SKM-1 (cell line): ENCODE measurements around the gene PIEZO2.
A peak's percentile ranks its signal among the peaks of the same experiment; 100 is the strongest.

Experiments used
- DNase-seq: peaks from one replicate; lab custom pipeline; 2025; ENCODE audit not compliant: unreplicated experiment; lab: John Stamatoyannopoulos, UW

The PIEZO2 gene

GRCh38 chr18:10900435-10900834, 248.9 kb downstream of the PIEZO2 start:
- DNase-seq: no peak

DNA sequence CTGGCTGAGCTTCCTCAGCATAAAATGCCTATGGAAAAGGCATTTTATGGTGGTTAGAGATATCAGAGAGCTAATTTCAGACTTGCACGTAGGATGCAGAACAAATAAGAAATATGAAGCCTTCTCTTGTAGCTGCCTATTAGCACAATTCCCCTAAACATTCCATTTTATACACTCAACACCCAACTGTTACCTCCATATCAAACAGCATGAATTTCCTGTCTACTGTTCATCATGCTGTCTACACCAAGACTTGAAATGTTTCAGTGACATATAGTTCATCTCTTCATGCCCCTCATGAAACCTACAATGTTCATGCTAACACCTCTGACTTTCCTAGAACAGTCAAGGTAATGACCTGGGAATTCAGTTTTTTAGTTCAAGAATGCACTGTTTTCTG, 249.9 kb downstream of the PIEZO2 start:
- DNase-seq: no peak

GRCh38 chr18:10898417-10898974, 250.9 kb downstream of the PIEZO2 start:
- no peak for DNase-seq

DNA sequence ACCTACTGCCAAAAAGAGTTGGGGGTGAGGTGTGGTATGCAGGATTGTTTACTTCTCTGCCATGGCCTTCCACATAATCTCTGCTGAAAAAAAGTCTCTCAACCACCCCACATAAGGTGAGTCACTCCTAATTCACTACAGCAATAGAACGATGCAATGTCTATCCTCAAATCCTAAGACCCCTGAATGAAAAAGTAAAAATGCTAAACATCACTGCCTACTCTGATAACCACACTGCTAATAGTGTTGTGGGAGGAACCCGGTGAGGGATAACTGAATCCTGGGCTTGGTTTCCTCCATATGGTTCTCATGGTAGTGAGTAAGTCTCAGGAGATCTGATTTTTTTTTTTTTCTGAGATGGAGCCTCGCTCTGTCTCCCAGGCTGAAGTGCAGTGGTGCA, 252.5 kb downstream of the PIEZO2 start:
- DNase-seq: no peak

- DNase-seq: no peak
These were observed 253.4 kb downstream of the PIEZO2 start for GRCh38 chr18:10895976-10896375.

- no peak for DNase-seq
These were observed 254.9 kb downstream of the PIEZO2 start for GRCh38 chr18:10894501-10894900.

DNA sequence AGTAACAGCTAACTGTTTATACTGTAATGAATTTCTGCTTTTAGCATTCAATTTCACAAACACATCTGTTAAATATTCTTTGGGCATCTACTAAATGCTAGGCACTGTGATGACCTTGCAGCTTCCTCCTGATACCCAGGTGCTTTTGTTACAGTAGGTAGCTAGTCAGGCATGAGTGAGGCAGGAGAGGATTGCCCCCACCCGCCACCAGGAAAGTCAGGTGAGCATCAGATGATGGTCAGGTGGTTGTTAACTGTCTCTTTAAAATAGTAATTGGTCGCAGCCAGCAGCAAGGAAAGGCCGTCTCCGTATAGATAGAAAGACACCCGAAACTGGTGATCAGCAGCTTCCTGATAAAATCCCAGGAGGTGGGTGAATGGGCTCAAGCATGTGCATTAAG, 255.6 kb downstream of the PIEZO2 start:
- no peak for DNase-seq

GRCh38 chr18:10893196-10893595, 256.2 kb downstream of the PIEZO2 start:
- no peak for DNase-seq

- no peak for DNase-seq
These were observed 256.6 kb downstream of the PIEZO2 start for GRCh38 chr18:10892786-10893185.

DNA sequence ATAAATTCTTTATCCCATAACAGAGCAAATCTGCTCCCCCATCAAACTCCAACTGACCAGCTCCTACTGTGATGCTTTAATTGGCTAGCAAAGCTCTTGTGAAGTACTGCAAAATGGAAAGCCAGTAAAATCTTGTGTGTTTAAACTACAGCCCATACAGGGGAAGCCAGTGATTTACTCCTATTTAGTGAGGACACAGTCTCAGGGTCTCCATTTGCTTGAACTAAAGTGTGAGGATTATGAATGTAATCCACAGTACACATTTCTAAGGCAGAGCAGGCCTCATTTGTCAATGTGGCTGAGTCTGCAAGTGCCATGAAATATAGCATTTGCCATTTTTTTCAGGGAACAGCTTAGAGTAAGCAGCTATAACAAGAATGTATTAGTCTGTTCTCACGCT, 259.3 kb downstream of the PIEZO2 start:
- DNase-seq: no peak

DNA sequence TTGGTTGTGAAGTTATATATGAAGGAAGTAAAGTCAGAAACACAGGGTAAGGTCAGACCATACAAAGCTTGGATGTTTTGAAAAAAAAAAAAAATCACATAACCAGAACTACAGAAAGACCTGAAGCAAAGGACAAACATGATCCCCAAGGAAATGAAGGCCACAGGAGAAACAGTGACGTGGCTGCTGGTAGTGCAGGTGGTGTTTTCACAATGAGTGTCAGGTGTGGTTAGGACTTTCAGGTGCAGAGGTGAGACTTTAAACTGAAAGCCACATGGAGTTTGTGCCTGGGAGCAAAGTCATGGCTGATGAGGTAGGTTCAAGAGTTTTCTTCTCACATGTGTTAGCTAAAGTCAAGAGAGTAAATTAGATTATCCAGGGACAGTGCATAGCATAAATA, 270.7 kb downstream of the PIEZO2 start:
- DNase-seq: no peak

DNA sequence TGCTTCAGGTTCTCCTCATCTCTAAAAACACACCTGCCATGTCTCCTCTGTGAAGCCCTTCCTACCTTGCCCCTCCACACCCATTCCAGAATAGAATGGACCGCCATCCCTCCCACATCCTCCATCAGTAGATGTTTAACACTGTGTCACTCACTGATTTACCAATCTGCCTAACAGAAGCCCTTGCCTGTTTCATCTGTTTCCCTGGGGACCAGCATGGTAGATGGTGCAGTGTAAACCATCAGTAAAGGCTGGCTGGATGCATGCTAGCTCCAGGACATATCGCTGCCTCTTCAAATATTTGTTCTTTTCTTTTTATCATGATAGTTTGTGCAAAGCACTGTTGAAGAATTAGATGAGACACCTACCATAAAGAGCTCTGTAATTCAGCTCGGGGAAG, 271.4 kb downstream of the PIEZO2 start:
- no peak for DNase-seq

- DNase-seq: no peak
These were observed 273.6 kb downstream of the PIEZO2 start for GRCh38 chr18:10875811-10876210.

DNA sequence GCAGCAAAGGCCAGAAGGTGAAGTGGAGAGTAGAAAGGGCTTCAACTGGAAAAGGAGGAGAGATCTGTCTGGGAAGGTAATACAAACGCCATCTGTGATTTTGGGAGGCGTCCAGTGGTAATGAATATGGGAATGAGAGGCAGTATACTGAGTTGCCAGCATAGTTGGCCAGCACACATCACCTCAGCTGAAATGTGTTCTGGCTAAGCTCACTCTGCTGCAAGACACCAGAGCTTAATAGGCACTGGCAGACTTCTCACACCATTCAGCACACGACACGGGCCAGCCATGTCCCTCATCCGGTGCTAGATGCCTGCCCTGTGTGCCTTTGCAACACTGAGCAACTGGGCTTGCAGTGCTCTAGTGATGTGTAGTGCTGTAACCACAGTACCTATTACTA, 277.1 kb downstream of the PIEZO2 start:
- DNase-seq: no peak

GRCh38 chr18:10864722-10865121, 284.6 kb downstream of the PIEZO2 start:
- DNase-seq: no peak

- no peak for DNase-seq
These were observed 286.3 kb downstream of the PIEZO2 start for GRCh38 chr18:10863026-10863425.

GRCh38 chr18:10860928-10861327, 288.4 kb downstream of the PIEZO2 start:
- no peak for DNase-seq

- DNase-seq: no peak
These were observed 289.0 kb downstream of the PIEZO2 start for GRCh38 chr18:10860382-10860781.

DNA sequence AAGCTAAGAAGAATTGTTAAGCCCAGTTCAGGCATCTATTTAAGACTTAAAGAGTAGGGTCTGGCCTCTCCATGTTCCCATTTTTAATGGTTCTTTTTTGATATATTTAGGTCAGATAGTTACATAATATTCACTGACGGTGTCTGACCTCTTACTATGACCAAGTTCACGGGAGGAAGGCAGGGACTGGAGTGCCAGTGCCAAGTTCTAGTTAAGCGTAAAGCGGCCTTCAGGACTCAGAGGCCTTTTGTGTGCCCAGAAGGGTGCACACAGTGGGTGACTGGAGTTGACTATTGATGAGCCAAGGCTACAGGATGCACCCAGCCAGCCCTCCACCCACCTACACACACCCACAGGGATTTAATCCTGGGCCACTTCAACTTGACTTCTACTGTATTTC, 290.9 kb downstream of the PIEZO2 start:
- no peak for DNase-seq

- no peak for DNase-seq
These were observed 293.2 kb downstream of the PIEZO2 start for GRCh38 chr18:10856132-10856531.

GRCh38 chr18:10852385-10853303, 296.7 kb downstream of the PIEZO2 start:
- no peak for DNase-seq

DNA sequence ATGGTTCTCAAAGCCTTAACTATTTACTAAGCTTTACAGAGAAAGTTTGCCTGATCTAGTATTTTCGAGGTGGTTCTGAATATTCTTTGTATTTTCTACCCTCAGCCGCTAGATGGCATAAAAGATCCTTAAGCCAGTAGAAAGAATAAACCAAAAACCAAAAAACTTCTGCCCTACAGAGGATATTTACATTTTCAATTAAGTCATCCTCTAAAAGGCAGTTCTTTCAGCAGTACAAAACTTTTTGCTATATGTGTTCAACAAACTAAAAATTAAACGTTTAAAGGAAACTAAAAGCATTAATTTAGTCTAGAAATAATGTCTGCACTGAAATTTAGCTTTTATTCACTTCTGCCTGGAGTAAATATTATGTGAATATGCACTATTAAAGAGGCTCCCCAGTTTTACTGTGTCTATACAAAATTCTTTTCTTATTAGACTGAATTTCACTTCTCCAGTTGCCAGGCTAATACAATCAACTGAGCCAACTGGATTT, 297.5 kb downstream of the PIEZO2 start:
- peak; percentile 36 for DNase-seq
